DND-41 (cell line): Measurements from ENCODE around the gene NEDD4L.

Experiments used
- EZH2 ChIP-seq: IDR thresholded peaks from 3 replicates; pipeline ENCODE4 v1.6.1; 2012; ENCODE audit warnings: borderline replicate concordance, low read depth, mild to moderate bottlenecking, moderate library complexity, low read length, inconsistent platforms; ENCODE audit not compliant: severe bottlenecking
- TF ChIP-seq, protein P1 (sequence below): IDR thresholded peaks from 2 replicates; pipeline ENCODE4 v1.5.1; 2012; ENCODE audit warnings: borderline replicate concordance, low read length, moderate library complexity, mild to moderate bottlenecking; ENCODE audit not compliant: poor library complexity, severe bottlenecking; ENCODE audit errors: extremely low read depth

GRCh38 chr18:58310517-58310916 is 266.5 kb downstream of the NEDD4L start:
- TF ChIP-seq, protein P1, sequence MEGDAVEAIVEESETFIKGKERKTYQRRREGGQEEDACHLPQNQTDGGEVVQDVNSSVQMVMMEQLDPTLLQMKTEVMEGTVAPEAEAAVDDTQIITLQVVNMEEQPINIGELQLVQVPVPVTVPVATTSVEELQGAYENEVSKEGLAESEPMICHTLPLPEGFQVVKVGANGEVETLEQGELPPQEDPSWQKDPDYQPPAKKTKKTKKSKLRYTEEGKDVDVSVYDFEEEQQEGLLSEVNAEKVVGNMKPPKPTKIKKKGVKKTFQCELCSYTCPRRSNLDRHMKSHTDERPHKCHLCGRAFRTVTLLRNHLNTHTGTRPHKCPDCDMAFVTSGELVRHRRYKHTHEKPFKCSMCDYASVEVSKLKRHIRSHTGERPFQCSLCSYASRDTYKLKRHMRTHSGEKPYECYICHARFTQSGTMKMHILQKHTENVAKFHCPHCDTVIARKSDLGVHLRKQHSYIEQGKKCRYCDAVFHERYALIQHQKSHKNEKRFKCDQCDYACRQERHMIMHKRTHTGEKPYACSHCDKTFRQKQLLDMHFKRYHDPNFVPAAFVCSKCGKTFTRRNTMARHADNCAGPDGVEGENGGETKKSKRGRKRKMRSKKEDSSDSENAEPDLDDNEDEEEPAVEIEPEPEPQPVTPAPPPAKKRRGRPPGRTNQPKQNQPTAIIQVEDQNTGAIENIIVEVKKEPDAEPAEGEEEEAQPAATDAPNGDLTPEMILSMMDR, result no peak
- TF ChIP-seq EZH2, result no peak
